Measurements from ENCODE around the gene FGF22.
"Not testable (repeated sequence)": the region's sequence is repeated elsewhere in the genome, so short reads cannot be mapped to it uniquely, and the experiment has no call there.

DNA sequence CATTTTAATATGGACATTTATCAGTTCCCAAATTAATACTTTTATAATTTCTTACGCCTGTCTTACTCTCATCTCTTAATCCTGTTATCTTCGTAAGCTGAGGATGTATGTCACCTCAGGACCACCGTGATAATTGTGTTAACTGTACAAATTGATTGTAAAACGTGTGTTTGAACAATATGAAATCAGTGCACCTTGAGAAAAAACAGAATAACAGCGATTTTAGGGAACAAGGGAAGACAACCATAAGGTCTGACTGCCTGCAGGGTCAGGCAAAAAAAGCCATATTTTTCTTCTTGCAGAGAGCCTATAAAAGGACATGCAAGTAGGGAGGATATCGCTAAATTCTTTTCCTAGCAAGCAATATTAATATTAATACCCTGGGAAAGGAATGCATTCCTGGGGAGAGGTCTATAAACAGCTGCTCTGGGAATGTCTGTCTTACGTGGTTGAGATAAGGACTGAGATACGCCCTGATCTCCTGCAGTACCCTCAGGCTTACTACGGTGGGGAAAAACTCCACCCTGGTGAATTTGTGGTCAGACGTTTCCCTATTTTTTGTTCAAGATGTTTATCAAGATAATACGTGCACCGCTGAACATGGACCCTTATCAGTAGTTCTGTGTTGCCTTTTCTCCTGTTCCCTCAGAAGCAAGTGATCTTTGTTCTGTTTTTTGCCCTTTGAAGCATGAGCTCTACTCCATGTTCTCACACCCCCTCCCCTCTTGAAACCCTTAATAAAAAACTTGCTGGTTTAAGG lies 29.2 kb downstream of the FGF22 start:
- TF ChIP-seq, protein P1, sequence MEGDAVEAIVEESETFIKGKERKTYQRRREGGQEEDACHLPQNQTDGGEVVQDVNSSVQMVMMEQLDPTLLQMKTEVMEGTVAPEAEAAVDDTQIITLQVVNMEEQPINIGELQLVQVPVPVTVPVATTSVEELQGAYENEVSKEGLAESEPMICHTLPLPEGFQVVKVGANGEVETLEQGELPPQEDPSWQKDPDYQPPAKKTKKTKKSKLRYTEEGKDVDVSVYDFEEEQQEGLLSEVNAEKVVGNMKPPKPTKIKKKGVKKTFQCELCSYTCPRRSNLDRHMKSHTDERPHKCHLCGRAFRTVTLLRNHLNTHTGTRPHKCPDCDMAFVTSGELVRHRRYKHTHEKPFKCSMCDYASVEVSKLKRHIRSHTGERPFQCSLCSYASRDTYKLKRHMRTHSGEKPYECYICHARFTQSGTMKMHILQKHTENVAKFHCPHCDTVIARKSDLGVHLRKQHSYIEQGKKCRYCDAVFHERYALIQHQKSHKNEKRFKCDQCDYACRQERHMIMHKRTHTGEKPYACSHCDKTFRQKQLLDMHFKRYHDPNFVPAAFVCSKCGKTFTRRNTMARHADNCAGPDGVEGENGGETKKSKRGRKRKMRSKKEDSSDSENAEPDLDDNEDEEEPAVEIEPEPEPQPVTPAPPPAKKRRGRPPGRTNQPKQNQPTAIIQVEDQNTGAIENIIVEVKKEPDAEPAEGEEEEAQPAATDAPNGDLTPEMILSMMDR (IDR thresholded peaks at IDR 0.05) = not testable (repeated sequence)
- TF ChIP-seq POLR2A (IDR thresholded peaks at IDR 0.05) = not testable (repeated sequence)

Measured in ovary (tissue), 3 donors.